Natural killer cell (primary cell): ENCODE measurements around the gene CHIT1. TPM values are rescaled to one million over a fixed set of nuclear protein-coding genes. Genes with fewer than 3 reads are reported as not detected.

Experiments used
- ATAC-seq, 3 donors: fragments of 150-1000 bp in 2 of 3; fragments of 200-7000 bp in 1 of 3; cut with Tn5 transposase; 1 replicate in 1 of 3; 2 replicates in 2 of 3; pipeline ENCODE4 v1.10.0; 2021; ENCODE audit warnings: mild to moderate bottlenecking in 2 of 3, moderate library complexity in 2 of 3
- DNase-seq, 2 donors: peaks; one replicate each; pipeline versions ENCODE4 v3.0.0 to v3.0.0-alpha.2; 2013 to 2021; ENCODE audit warnings: mixed read lengths in 1 of 2
- H3K27ac ChIP-seq: one replicate; pipeline ENCODE4 v1.5.1; 2013; ENCODE audit warnings: mild to moderate bottlenecking, low read length
- H3K27me3 ChIP-seq: one replicate; pipeline ENCODE4 v1.6.1; 2013; ENCODE audit warnings: low read length; ENCODE audit not compliant: control insufficient read depth, insufficient read depth
- H3K36me3 ChIP-seq: one replicate; pipeline ENCODE4 v1.6.1; 2013; ENCODE audit warnings: low read length; ENCODE audit not compliant: control insufficient read depth, insufficient read depth
- H3K4me1 ChIP-seq: one replicate; pipeline ENCODE4 v1.6.1; 2013; ENCODE audit warnings: low read length; ENCODE audit not compliant: control insufficient read depth, insufficient read depth
- H3K4me3 ChIP-seq: one replicate; pipeline ENCODE4 v1.5.1; 2013; ENCODE audit warnings: low read length
- H3K9me3 ChIP-seq: one replicate; pipeline ENCODE4 v1.6.1; 2013; ENCODE audit warnings: low read length; ENCODE audit not compliant: control insufficient read depth, insufficient read depth
- H3K27ac Mint-ChIP-seq, 2 donors: one replicate each; pipeline ENCODE4 v1.8.0; 2022; ENCODE audit warnings: mild to moderate bottlenecking in 2 of 2, mixed read lengths in 2 of 2, moderate library complexity in 1 of 2
- H3K27me3 Mint-ChIP-seq, 2 donors: one replicate each; pipeline ENCODE4 v1.8.0; 2022; ENCODE audit warnings: low read depth in 2 of 2, mixed read lengths in 2 of 2
- H3K36me3 Mint-ChIP-seq: one replicate; pipeline ENCODE4 v1.8.0; 2022; ENCODE audit warnings: mixed read lengths
- H3K4me1 Mint-ChIP-seq, 2 donors: one replicate each; pipeline ENCODE4 v1.8.0; 2022; ENCODE audit warnings: mixed read lengths in 2 of 2
- H3K4me3 Mint-ChIP-seq: one replicate; pipeline ENCODE4 v1.8.0; 2022; ENCODE audit warnings: mild to moderate bottlenecking, moderate library complexity, mixed read lengths
- H3K9me3 Mint-ChIP-seq, 2 donors: one replicate each; pipeline ENCODE4 v1.8.0; 2022; ENCODE audit warnings: mixed read lengths in 2 of 2
- CTCF ChIP-seq: fragments of 200-600 bp; IDR thresholded peaks from one replicate; pipeline ENCODE4 v1.8.0; 2022; ENCODE audit warnings: antibody characterized with exemption
- WGBS: methylation state at CpG from one replicate; pipeline ENCODE4 v1.1.7; 2013; ENCODE audit warnings: missing lambda C conversion rate; ENCODE audit not compliant: insufficient coverage; 5-methylcytosine and 5-hydroxymethylcytosine counted together
- intact Hi-C: fragments of 100-400 bp; cut with micrococcal nuclease; formaldehyde crosslinking; loops from one replicate; pipeline ENCODE4 v1.14.2; 2022
- total RNA-seq, 4 donors: library from RNA; stranded (reverse); fragments of 120-200 nt in 1 of 4; gene quantifications; one replicate each; pipeline versions ENCODE4 v1.2.3 to v1.2.4, GENCODE V29; 2013 to 2022

The CHIT1 gene
- total RNA-seq, 3 donors from 2014 or later (not counting 1 experiment from before 2014, with no cell fraction given) = 0.07 to 2.2 TPM; not detected in 1

GRCh38 chr1:203197625-203198024 is 31.8 kb downstream of the CHIT1 start:
- 39% methylated on average over 3 of the region's 3 CpGs for WGBS

GRCh38 chr1:203196371-203196770 is 33.1 kb downstream of the CHIT1 start:
- no peak overlapping the region for H3K27ac ChIP-seq
- H3K36me3 ChIP-seq = no peaks in the 10 kb centered on the region
- H3K4me1 ChIP-seq = no peaks in the 10 kb centered on the region
- 91% methylated on average over 3 of the region's 3 CpGs for WGBS
- Mint-ChIP-seq H3K9me3 (no peaks in the 10 kb centered on the region), H3K27me3 (peaks cover 19 to 25% of the 10 kb centered on the region in 2 donors), H3K36me3 (no peaks in the 10 kb centered on the region), H3K4me3 (no peak overlapping the region), H3K4me1 (no peaks in the 10 kb centered on the region), H3K27ac (no peak overlapping the region)
- intact Hi-C loops = no loop called here
- no peak overlapping the region for H3K4me3 ChIP-seq
- H3K9me3 ChIP-seq = no peaks in the 10 kb centered on the region
- ATAC-seq (no peak), DNase-seq (no peak)
- TF ChIP-seq CTCF = no peak
- H3K27me3 ChIP-seq = no peaks in the 10 kb centered on the region

More at GRCh38 chr1:203197625-203198024, 31.8 kb downstream of the CHIT1 start:
- H3K4me3 ChIP-seq = no peak overlapping the region
- TF ChIP-seq CTCF = no peak
- H3K27me3 ChIP-seq = no peaks in the 10 kb centered on the region
- H3K36me3 ChIP-seq = no peaks in the 10 kb centered on the region
- H3K9me3 ChIP-seq = no peaks in the 10 kb centered on the region
- H3K4me3 Mint-ChIP-seq = no peak overlapping the region
- H3K27me3 Mint-ChIP-seq = peaks cover 22 to 24% of the 10 kb centered on the region in 2 donors
- no peak overlapping the region for H3K27ac ChIP-seq
- no peaks in the 10 kb centered on the region for H3K4me1 Mint-ChIP-seq
- H3K9me3 Mint-ChIP-seq = no peaks in the 10 kb centered on the region
- no peaks in the 10 kb centered on the region for H3K36me3 Mint-ChIP-seq
- intact Hi-C loops = no loop called here
- peaks cover 5% of the 10 kb centered on the region for H3K4me1 ChIP-seq
- no peak for ATAC-seq
- H3K27ac Mint-ChIP-seq = no peak overlapping the region
- no peak for DNase-seq

- Histone ChIP-seq H3K27me3 (no peaks in the 10 kb centered on the region), H3K27ac (no peak overlapping the region), H3K4me3 (no peak overlapping the region), H3K4me1 (no peaks in the 10 kb centered on the region), H3K36me3 (no peaks in the 10 kb centered on the region), H3K9me3 (no peaks in the 10 kb centered on the region)
- Mint-ChIP-seq H3K27ac (no peak overlapping the region), H3K4me3 (no peak overlapping the region), H3K27me3 (peaks cover 14 to 19% of the 10 kb centered on the region in 2 donors), H3K36me3 (no peaks in the 10 kb centered on the region), H3K4me1 (peaks cover 0 to 3% of the 10 kb centered on the region in 2 donors), H3K9me3 (no peaks in the 10 kb centered on the region)
- intact Hi-C loops = no loop called here
- ATAC-seq (no peak), DNase-seq (no peak)
- 87% methylated on average over 2 of the region's 2 CpGs for WGBS
- no peak for TF ChIP-seq CTCF
Measured at GRCh38 chr1:203190949-203191348, 38.5 kb downstream of the CHIT1 start.

- no peak for TF ChIP-seq CTCF
- no peak for ATAC-seq
- H3K4me1 Mint-ChIP-seq = peaks cover 0 to 3% of the 10 kb centered on the region in 2 donors
- H3K36me3 Mint-ChIP-seq = no peaks in the 10 kb centered on the region
- intact Hi-C loops = no loop called here
- no peaks in the 10 kb centered on the region for H3K27me3 ChIP-seq
- no peak overlapping the region for H3K4me3 ChIP-seq
- H3K4me3 Mint-ChIP-seq = no peak overlapping the region
- no peaks in the 10 kb centered on the region for H3K9me3 ChIP-seq
- H3K36me3 ChIP-seq = no peaks in the 10 kb centered on the region
- no peak overlapping the region for H3K27ac Mint-ChIP-seq
- WGBS = 90% methylated on average over 7 of the region's 7 CpGs
- H3K9me3 Mint-ChIP-seq = no peaks in the 10 kb centered on the region
- peaks cover 10 to 19% of the 10 kb centered on the region in 2 donors for H3K27me3 Mint-ChIP-seq
- H3K4me1 ChIP-seq = no peaks in the 10 kb centered on the region
- no peak overlapping the region for H3K27ac ChIP-seq
- no peak for DNase-seq
Measured at GRCh38 chr1:203189951-203190352, 39.5 kb downstream of the CHIT1 start.
